ENCODE results near the gene RITA1. TPM values are rescaled to one million over a fixed set of nuclear protein-coding genes. Genes with fewer than 3 reads are reported as not detected.

RITA1 gene
- total and polyA plus RNA-seq, 10 of the 15 experiments (the other 5 are each of a cell fraction or from before 2014, with no cell fraction given): 2.3 to 39.9 (median 24.8) TPM

GRCh38 chr12:113185180-113186032, at the start of gene RITA1, which contains the start of gene DDX54 (continued):
- no peak for TF ChIP-seq BCL3 (IDR thresholded peaks at IDR 0.05; ENCODE audit: borderline replicate concordance, insufficient read depth, low read depth, low read length, poor library complexity, severe bottlenecking)
- no peak for TF ChIP-seq PAX8 (IDR thresholded peaks at IDR 0.05)
- TF ChIP-seq TBL1XR1 (IDR thresholded peaks at IDR 0.05; ENCODE audit: low read depth, low read length): no peak
- no peak; the same call in 1 of the 2 replicates for TF ChIP-seq SMC3 (IDR thresholded peaks at IDR 0.05; ENCODE audit: borderline replicate concordance, low read length)
- TF ChIP-seq, protein P1, sequence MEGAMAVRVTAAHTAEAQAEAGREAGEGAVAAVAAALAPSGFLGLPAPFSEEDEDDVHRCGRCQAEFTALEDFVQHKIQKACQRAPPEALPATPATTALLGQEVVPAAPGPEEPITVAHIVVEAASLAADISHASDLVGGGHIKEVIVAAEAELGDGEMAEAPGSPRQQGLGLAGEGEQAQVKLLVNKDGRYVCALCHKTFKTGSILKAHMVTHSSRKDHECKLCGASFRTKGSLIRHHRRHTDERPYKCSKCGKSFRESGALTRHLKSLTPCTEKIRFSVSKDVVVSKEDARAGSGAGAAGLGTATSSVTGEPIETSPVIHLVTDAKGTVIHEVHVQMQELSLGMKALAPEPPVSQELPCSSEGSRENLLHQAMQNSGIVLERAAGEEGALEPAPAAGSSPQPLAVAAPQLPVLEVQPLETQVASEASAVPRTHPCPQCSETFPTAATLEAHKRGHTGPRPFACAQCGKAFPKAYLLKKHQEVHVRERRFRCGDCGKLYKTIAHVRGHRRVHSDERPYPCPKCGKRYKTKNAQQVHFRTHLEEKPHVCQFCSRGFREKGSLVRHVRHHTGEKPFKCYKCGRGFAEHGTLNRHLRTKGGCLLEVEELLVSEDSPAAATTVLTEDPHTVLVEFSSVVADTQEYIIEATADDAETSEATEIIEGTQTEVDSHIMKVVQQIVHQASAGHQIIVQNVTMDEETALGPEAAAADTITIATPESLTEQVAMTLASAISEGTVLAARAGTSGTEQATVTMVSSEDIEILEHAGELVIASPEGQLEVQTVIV (IDR thresholded peaks at IDR 0.05; ENCODE audit: borderline replicate concordance, partially characterized antibody): peak; percentile 86
- TF ChIP-seq CEBPB (IDR thresholded peaks at IDR 0.05; ENCODE audit: borderline replicate concordance in 1 of 2, low read depth in 2 of 2, low read length in 2 of 2): no peak
- TF ChIP-seq, protein P2, sequence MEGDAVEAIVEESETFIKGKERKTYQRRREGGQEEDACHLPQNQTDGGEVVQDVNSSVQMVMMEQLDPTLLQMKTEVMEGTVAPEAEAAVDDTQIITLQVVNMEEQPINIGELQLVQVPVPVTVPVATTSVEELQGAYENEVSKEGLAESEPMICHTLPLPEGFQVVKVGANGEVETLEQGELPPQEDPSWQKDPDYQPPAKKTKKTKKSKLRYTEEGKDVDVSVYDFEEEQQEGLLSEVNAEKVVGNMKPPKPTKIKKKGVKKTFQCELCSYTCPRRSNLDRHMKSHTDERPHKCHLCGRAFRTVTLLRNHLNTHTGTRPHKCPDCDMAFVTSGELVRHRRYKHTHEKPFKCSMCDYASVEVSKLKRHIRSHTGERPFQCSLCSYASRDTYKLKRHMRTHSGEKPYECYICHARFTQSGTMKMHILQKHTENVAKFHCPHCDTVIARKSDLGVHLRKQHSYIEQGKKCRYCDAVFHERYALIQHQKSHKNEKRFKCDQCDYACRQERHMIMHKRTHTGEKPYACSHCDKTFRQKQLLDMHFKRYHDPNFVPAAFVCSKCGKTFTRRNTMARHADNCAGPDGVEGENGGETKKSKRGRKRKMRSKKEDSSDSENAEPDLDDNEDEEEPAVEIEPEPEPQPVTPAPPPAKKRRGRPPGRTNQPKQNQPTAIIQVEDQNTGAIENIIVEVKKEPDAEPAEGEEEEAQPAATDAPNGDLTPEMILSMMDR (IDR thresholded peaks at IDR 0.05 in 2 of 3, conservative IDR thresholded peaks at IDR 0.05 in 1 of 3; ENCODE audit: control insufficient read depth in 2 of 3, extremely low read depth in 1 of 3, insufficient read depth in 1 of 3, low read depth in 3 of 3, low read length in 3 of 3): no peak
- no peak for TF ChIP-seq SIX5 (IDR thresholded peaks at IDR 0.05; ENCODE audit: low read depth, low read length, severe bottlenecking)
- 0 out of 2 replicates have a peak, but pooled peaks have one; percentile 36 for TF ChIP-seq RBBP5 (conservative IDR thresholded peaks at IDR 0.05)
- peak; percentile 64 for TF ChIP-seq ZNF207 (IDR thresholded peaks at IDR 0.05; ENCODE audit: borderline replicate concordance)
- TF ChIP-seq HCFC1 (IDR thresholded peaks at IDR 0.05; ENCODE audit: low read length): peak; percentile 44; the same call in 1 of the 2 replicates
- peak; percentile 94 to 99 for TF ChIP-seq BHLHE40 (IDR thresholded peaks at IDR 0.05; ENCODE audit: borderline replicate concordance in 1 of 2, low read depth in 2 of 2, low read length in 1 of 2)
- no peak for TF ChIP-seq RAD21 (IDR thresholded peaks at IDR 0.05; ENCODE audit: insufficient read depth, low read depth, low read length)
- TF ChIP-seq ZNF687 (IDR thresholded peaks at IDR 0.05): peak; percentile 45; the same call in 1 of the 2 replicates
- peak; percentile 84 for TF ChIP-seq NKRF (conservative IDR thresholded peaks at IDR 0.05)
